C4-2B (cell line): ENCODE measurements around the gene TPSD1.

Experiments
- H3K27ac ChIP-seq: fragments of 450-650 bp; 2 replicates; pipeline ENCODE4 v1.5.1; 2017
- CTCF ChIP-seq: fragments of 450-650 bp; conservative IDR thresholded peaks from 2 replicates; pipeline ENCODE4 v1.5.1; 2017; ENCODE audit warnings: mild to moderate bottlenecking
- ZFX ChIP-seq: fragments of 450-650 bp; IDR thresholded peaks from 2 replicates; pipeline ENCODE4 v1.6.1; 2017

Gene TPSD1

DNA sequence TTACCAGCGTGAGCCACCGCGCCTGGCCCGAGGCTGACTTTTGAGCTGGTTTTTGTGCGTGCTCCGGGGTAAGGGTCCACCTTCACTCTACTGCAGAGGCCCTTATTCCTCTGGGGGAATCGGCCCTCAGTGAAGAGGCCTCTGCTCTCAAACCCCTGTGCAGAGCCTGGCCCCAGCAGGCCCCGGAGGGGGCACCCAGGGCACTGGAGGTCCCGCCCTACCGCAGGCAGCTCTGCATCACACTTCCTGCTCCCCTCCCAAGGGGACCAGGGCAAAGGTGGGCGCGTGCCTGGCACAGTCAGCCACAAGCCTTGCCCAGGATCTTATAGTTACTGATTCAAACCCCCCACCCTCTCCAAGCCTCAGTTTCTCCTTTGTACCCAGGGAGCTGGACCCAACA lies 50.0 kb downstream of the TPSD1 start:
- TF ChIP-seq CTCF: no peak
- TF ChIP-seq ZFX: no peak
- no peak overlapping the region for H3K27ac ChIP-seq

- no peak for TF ChIP-seq CTCF
- TF ChIP-seq ZFX: no peak
- no peak overlapping the region for H3K27ac ChIP-seq
Observed at GRCh38 chr16:1306334-1306733, 50.5 kb downstream of the TPSD1 start.

- TF ChIP-seq CTCF (no peak), ZFX (no peak)
- H3K27ac ChIP-seq: peak overlapping the region; percentile 93
Observed at GRCh38 chr16:1308036-1308976, 52.4 kb downstream of the TPSD1 start.
